Fibroblast of lung (primary cell): Measurements from ENCODE around the gene LAPTM4A. TPM values are rescaled to one million over a fixed set of nuclear protein-coding genes. Genes with fewer than 3 reads are reported as not detected.
A peak's percentile ranks its signal among the peaks of the same experiment; 100 is the strongest.
"Not testable (repeated sequence)": the region's sequence is repeated elsewhere in the genome, so short reads cannot be mapped to it uniquely, and the experiment has no call there.

ENCODE experiments used
- DNase-seq, 2 donors: peaks; one replicate each; pipeline versions ENCODE4 v3.0.0 to v3.0.0-alpha.2; 2010; ENCODE audit warnings: low read depth in 2 of 2
- H2AFZ ChIP-seq: 2 replicates; pipeline ENCODE4 v1.5.1; 2012; ENCODE audit warnings: low read length, control low read depth, inconsistent platforms
- H3K27ac ChIP-seq: 2 replicates; pipeline ENCODE4 v1.5.1; 2011; ENCODE audit warnings: low read length, control low read depth; ENCODE audit not compliant: insufficient read depth
- H3K27me3 ChIP-seq: 2 replicates; pipeline ENCODE4 v1.5.1; 2011; ENCODE audit warnings: mild to moderate bottlenecking, low read length; ENCODE audit not compliant: control insufficient read depth, insufficient read depth
- H3K36me3 ChIP-seq: 2 replicates; pipeline ENCODE4 v1.5.1; 2011; ENCODE audit warnings: low read length; ENCODE audit not compliant: control insufficient read depth, insufficient read depth
- H3K4me1 ChIP-seq: 2 replicates; pipeline ENCODE4 v1.5.1; 2011; ENCODE audit warnings: low read length; ENCODE audit not compliant: control insufficient read depth, insufficient read depth; ENCODE audit errors: extremely low read depth
- H3K4me2 ChIP-seq: 2 replicates; pipeline ENCODE4 v1.5.1; 2011; ENCODE audit warnings: low read length, control low read depth; ENCODE audit not compliant: insufficient read depth; ENCODE audit errors: extremely low read depth
- H3K4me3 ChIP-seq, 4 experiments: fragments of 200-600 bp in 1 of 4; sonication (generic) in 1 of 4; replicated peaks in 1 of 4; 2 replicates each; pipeline ENCODE4 v1.5.1; 2011 to 2016; ENCODE audit warnings: low read length in 4 of 4, low read depth in 3 of 4, mild to moderate bottlenecking in 3 of 4, control low read depth in 2 of 4, inconsistent platforms in 1 of 4, mixed read lengths in 1 of 4; ENCODE audit not compliant: insufficient read depth in 1 of 4; ENCODE audit errors: control extremely low read depth in 1 of 4
- H3K79me2 ChIP-seq: 2 replicates; pipeline ENCODE4 v1.5.1; 2012; ENCODE audit warnings: mild to moderate bottlenecking, low read length, inconsistent platforms; ENCODE audit not compliant: control insufficient read depth, insufficient read depth
- H3K9ac ChIP-seq: 2 replicates; pipeline ENCODE4 v1.5.1; 2011; ENCODE audit warnings: mild to moderate bottlenecking, low read length, control low read depth; ENCODE audit not compliant: insufficient read depth
- H3K9me3 ChIP-seq: 2 replicates; pipeline ENCODE4 v1.5.1; 2012; ENCODE audit warnings: low read depth, low read length; ENCODE audit not compliant: control insufficient read depth, insufficient read depth
- H4K20me1 ChIP-seq: 2 replicates; pipeline ENCODE4 v1.5.1; 2011; ENCODE audit warnings: low read length; ENCODE audit not compliant: control insufficient read depth, insufficient read depth; ENCODE audit errors: extremely low read depth
- CTCF ChIP-seq, 2 donors: IDR thresholded peaks in 1 of 2; conservative IDR thresholded peaks in 1 of 2; 1 replicate in 1 of 2; 2 replicates in 1 of 2; pipeline ENCODE4 v1.5.1; 2011 to 2012; ENCODE audit warnings: low read length in 2 of 2, control low read depth in 1 of 2, inconsistent platforms in 1 of 2, low read depth in 1 of 2, mild to moderate bottlenecking in 1 of 2
- EZH2 ChIP-seq: IDR thresholded peaks from 2 replicates; pipeline ENCODE4 v1.5.1; 2012; ENCODE audit warnings: low read length, control low read depth, mild to moderate bottlenecking; ENCODE audit errors: missing control alignments
- polyA plus RNA-seq, 2 donors: library from polyadenylated mRNA; depleted of rRNA in 1 of 2; stranded (reverse) in 1 of 2; unstranded in 1 of 2; fragments of >200 nt; gene quantifications; 2 replicates each; pipeline ENCODE4 v1.2.1, GENCODE V29; 2011 to 2012; ENCODE audit warnings: missing spikeins in 1 of 2
- total RNA-seq: library from RNA; depleted of rRNA; stranded (reverse); fragments of >200 nt; gene quantifications from 2 replicates; pipeline ENCODE4 v1.2.1, GENCODE V29; 2014

Gene LAPTM4A
- total and polyA plus RNA-seq, 2 donors (not counting 1 experiment from before 2014, with no cell fraction given), result 193 to 1,101 TPM

- Histone ChIP-seq H3K27ac (peak overlapping the region; percentile 99), H3K9ac (peak overlapping the region; percentile 99), H3K4me1 (peaks cover 3% of the 10 kb centered on the region), H3K27me3 (no peaks in the 10 kb centered on the region), H3K36me3 (no peaks in the 10 kb centered on the region), H3K4me2 (peak overlapping the region; percentile 81), H3K79me2 (peaks cover 64% of the 10 kb centered on the region), H3K4me3 (peak overlapping the region; percentile 94 to 98 (median 96)), H3K9me3 (no peaks in the 10 kb centered on the region), H4K20me1 (no peaks in the 10 kb centered on the region), H2AFZ (no peak overlapping the region)
- peak; percentile 26 to 36 for DNase-seq
- TF ChIP-seq EZH2, result no peak
- no peak for TF ChIP-seq CTCF (conservative IDR thresholded peaks at IDR 0.05 in 1 of 2, IDR thresholded peaks at IDR 0.05 in 1 of 2; ENCODE audit: low read depth in 1 of 2, low read length in 2 of 2)
Observed at GRCh38 chr2:20049637-20050036, 1.8 kb downstream of the LAPTM4A start.

GRCh38 chr2:20048488-20049448, 2.7 kb downstream of the LAPTM4A start:
- Histone ChIP-seq H2AFZ (no peak overlapping the region), H3K9me3 (no peaks in the 10 kb centered on the region), H3K27me3 (no peaks in the 10 kb centered on the region), H3K4me2 (peak overlapping the region; percentile 81), H3K79me2 (peaks cover 73% of the 10 kb centered on the region), H3K36me3 (no peaks in the 10 kb centered on the region), H3K4me1 (peaks cover 3% of the 10 kb centered on the region), H4K20me1 (no peaks in the 10 kb centered on the region), H3K4me3 (peak overlapping the region; percentile 94 to 98 (median 96)), H3K9ac (no peak overlapping the region), H3K27ac (no peak overlapping the region)
- TF ChIP-seq CTCF (conservative IDR thresholded peaks at IDR 0.05 in 1 of 2, IDR thresholded peaks at IDR 0.05 in 1 of 2; ENCODE audit: low read depth in 1 of 2, low read length in 2 of 2), result no peak
- TF ChIP-seq EZH2, result no peak
- no peak for DNase-seq

GRCh38 chr2:20045712-20046292, 5.6 kb downstream of the LAPTM4A start:
- H3K27me3 ChIP-seq, result not testable (repeated sequence)

More at GRCh38 chr2:20045712-20046292, 5.6 kb downstream of the LAPTM4A start:
- not testable (repeated sequence) for H2AFZ ChIP-seq, H3K27ac ChIP-seq, H3K9ac ChIP-seq, H4K20me1 ChIP-seq, H3K4me3 ChIP-seq, H3K4me2 ChIP-seq, DNase-seq, H3K4me1 ChIP-seq, H3K9me3 ChIP-seq, H3K36me3 ChIP-seq
- peaks cover 90% of the 10 kb centered on the region for H3K79me2 ChIP-seq
